GM12872 (cell line): Measurements from ENCODE around the gene COMMD7.

ENCODE experiments used
- TF ChIP-seq, protein P1 (sequence below): IDR thresholded peaks from 3 replicates; pipeline ENCODE4 v1.5.1; 2011; ENCODE audit warnings: low read depth, mild to moderate bottlenecking, low read length, moderate library complexity; ENCODE audit not compliant: insufficient read depth

COMMD7 gene

DNA sequence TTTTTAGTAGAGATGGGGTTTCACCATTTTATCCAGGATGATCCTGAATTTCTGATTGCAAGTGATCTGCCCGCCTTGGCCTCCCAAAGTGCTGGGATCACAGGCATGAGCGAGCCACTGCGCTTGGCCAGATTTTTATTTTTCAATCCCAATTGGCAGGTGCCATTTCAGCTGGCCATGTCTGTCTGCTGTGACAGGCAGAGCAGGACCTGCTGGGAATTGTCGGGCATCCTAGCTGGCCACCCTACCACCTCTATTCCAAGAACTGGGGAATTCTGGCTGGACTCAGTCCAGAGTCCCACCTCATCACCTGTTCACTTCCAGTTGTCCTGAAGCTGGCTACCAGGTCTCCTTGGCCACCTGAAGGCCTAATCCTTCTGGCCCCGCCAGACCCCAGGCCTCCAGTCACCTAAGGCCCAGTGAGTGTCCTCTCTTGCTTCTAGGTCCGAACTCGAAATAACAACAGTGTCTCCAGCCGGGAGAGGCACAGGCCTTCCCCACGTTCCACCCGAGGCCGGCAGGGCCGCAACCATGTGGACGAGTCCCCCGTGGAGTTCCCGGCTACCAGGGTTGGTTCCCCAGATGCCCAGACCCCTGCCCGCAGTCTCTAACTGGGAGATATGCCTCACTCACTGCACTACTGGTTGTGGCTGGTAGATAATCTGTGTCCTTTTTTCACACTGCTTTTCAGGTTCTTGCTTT is 42.9 kb upstream of the COMMD7 start:
- TF ChIP-seq, protein P1, sequence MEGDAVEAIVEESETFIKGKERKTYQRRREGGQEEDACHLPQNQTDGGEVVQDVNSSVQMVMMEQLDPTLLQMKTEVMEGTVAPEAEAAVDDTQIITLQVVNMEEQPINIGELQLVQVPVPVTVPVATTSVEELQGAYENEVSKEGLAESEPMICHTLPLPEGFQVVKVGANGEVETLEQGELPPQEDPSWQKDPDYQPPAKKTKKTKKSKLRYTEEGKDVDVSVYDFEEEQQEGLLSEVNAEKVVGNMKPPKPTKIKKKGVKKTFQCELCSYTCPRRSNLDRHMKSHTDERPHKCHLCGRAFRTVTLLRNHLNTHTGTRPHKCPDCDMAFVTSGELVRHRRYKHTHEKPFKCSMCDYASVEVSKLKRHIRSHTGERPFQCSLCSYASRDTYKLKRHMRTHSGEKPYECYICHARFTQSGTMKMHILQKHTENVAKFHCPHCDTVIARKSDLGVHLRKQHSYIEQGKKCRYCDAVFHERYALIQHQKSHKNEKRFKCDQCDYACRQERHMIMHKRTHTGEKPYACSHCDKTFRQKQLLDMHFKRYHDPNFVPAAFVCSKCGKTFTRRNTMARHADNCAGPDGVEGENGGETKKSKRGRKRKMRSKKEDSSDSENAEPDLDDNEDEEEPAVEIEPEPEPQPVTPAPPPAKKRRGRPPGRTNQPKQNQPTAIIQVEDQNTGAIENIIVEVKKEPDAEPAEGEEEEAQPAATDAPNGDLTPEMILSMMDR, result no peak

DNA sequence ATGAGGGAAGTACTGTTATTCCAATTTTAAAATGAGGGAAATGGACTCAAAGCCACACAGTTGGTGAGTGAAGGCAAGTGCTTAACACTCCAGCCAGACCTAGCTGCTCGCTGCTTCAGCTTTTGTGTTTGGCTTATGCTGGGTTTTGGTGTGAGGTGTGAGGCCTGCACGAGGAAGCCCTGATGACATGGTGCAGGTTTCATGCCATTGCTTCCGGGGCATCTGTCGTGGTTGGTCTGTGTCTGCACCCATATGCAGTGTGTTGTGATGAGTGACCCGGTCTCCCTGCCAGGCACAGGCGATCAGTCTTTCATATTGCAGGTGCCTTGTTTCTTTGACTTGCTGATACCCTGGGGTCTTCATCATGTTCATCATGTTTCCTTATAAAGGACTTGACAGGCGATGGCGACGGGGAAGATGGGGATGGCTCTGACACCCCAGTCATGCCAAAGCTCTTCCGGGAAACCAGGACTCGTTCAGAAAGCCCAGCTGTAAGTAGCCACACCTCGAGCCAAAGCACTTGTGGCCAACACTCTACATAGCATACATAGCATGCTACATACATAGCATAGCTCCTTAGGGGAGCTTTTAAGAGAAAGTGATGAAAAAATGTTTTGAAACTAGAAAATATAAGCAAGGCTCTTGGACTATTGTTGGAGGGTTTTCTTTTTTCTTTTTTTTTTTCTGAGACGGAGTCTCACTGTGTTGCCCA is 41.3 kb upstream of the COMMD7 start:
- TF ChIP-seq, protein P1, result no peak

DNA sequence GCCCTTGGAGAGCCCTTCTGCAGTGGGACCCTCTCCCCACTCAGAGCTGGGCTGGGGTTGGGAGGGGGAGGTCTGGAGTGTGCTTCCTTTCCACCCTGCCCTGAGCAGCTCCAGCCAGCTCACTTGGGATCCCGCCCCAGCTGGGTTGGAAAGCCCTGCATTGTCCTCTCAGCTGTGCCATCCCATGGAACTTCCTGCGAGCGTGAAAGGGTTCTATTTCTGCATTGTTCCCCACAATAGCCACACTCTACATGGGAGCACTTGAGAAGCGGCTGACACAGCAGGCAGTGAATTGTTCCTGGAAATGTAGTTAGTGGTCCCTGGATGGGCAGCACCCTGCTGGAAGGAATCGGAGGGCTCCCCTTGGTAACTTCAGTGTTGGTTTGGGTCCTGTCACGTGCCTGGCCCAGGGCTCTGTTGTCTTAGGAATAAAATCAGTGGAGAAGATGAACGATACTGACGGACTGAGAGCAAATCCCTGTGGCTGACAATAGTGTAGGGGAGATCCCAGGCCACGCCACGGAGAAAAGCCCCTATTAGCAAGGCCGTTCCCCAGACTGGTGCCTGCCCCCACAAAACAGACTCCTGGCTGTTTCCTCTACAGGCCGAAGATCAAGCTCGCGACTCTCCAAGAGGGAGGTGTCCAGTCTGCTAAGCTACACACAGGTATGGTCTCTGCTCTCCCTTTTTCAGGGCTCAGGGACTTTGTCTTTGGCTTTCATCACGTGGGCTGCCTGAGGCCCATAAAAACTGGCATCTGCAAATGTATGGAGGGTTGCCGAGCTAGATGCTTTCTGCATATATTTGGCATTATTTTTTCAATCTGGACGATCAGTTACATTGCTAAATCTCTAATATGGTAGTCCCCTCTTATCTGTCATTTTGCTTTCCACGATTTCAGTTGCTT is 37.7 kb upstream of the COMMD7 start:
- TF ChIP-seq, protein P1, result no peak

DNA sequence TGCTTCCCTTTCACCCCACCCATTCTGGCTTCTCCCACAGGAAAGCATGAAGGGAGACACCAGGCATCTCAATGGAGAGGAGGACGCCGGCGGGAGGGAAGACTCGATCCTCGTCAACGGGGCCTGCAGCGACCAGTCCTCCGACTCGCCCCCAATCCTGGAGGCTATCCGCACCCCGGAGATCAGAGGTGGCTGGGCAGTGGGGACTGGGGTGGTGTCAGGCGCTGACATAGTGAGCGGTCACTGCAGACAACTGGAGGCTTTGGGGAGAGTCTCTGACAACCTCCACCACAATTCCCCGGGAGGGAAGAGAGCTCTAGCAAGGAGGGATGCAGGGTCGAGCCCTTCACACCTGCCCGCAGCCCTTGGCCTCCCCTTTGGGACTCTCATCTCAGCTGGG is 37.0 kb upstream of the COMMD7 start:
- TF ChIP-seq, protein P1, result no peak

DNA sequence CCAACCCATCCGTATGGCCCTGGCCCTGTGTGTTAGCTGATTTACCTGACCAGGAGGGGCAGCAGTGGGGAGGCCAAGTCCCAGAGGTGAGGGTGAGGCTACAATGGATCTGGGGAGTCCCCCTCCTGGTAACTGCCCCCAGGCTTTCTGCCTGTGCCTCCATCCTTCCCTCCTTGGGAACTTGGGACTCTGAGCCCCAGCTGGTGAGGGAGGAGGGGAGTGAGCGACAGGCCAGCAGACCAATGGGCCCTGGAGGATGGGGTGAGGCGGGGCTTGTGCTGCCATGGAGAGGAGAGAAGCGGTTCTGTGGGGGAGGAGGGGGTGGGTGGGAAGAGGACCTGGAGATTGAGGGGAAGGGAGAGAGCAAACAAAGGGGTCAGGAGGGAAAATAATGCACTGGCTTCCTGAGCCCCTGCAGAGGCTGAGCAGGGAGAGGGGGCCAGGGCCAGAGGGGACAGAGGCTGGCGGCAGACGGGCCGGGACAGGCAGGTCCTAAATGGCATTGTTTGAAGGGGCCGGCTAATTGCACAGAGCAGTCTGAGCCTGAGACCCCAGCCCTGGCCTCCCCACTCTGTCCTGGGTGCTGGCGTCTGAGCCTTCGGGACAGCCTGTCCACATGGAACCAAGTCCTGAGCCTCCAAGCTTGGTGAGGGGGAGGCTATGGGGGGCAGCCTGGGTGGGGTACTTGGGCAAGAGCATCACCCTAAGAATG is 36.4 kb upstream of the COMMD7 start:
- TF ChIP-seq, protein P1, result no peak

DNA sequence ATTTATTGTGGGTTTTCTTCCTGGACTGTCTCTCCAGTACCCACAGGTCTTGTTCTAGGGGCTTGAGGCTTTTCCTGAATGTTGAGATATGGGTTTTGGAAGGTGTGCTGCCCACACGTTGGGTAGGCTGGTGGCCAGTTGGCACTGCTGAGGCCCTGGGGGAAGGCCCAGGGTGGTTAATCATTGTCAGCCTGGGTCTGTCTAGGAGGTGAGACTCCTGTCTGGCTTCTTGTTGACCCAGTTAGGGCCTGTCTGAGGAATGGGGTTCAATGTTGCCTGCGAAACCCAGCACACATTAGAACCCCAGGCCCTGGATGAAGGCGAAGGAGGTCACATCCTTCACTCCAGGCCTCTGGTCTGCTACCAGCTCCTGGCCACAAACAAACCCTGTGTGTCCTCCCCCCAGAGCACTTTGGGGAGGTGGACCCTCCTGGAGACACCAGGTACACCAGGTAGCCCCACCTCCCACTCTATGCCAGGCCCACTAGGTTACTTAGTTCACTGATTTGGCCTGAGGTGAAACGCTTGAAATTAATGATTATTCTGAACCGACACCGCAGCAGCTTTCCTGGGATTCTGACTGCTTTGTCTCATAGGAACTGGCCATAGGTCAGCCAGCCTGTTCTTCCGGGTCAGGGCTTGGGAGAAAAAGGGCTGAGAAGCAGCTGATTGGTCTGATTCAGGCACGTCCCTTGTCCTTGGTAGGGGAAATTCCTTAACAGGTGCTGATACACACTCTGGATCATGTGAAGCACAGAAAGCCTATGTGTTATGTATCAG is 34.1 kb upstream of the COMMD7 start:
- TF ChIP-seq, protein P1, result no peak
